ENCODE measurements around the gene RING1. TPM values are rescaled to one million over a fixed set of nuclear protein-coding genes. Genes with fewer than 3 reads are reported as not detected.

RING1 gene
- total and polyA plus RNA-seq, 2 experiments from 2014 or later, result 6.4 to 16.0 TPM

DNA sequence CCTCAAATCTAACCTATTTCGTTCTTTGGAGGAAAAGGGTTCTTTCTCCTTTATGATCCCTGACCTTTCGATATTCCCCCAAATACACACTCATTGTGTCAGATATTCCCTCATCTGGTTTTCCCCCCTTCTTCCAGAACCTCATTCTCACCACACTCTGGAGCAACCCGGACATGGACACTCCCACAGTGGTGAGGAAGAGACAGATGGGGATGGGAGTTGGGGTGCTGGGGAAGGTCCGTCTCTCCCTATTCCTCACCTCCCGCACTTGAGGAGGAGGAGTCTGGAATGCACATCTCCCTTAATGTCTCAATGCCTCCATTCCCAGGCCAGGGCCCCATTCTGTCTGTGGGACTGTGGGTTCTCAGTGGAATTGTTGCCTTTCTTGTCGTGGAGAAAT is 6.4 kb upstream of the RING1 start:
- ATAC-seq, result no peak
- Histone ChIP-seq H2AFZ (no peak overlapping the region), H3K27me3 (ENCODE audit: insufficient read depth) (peaks cover 20% of the 10 kb centered on the region), H3F3A (replicated peaks; ENCODE audit: low read depth) (peaks cover 37% of the 10 kb centered on the region), H3K4me2 (peak overlapping the region; percentile 98), H3K4me3 (peak overlapping the region; percentile 93), H3K4me1 (ENCODE audit: insufficient read depth) (peaks cover 25% of the 10 kb centered on the region), H3K79me2 (replicated peaks; ENCODE audit: insufficient read depth) (peaks cover 23% of the 10 kb centered on the region), H3K27ac (ENCODE audit: low read depth) (no peak overlapping the region), H3K9me2 (ENCODE audit: insufficient read depth) (no peaks in the 10 kb centered on the region), H4K20me1 (replicated peaks; ENCODE audit: insufficient read depth) (peaks cover 25% of the 10 kb centered on the region), H3K36me3 (ENCODE audit: insufficient read depth) (peaks cover 11% of the 10 kb centered on the region; the same call in 1 of the 2 replicates)
- H3K36me3 Mint-ChIP-seq (ENCODE audit: low read depth), result peaks cover 26% of the 10 kb centered on the region
- no peak for DNase-seq (ENCODE audit: low spot score)
- H3K4me1 Mint-ChIP-seq, result peaks cover 75% of the 10 kb centered on the region
- H3K27ac Mint-ChIP-seq, result no peak overlapping the region
- H3K9me3 Mint-ChIP-seq, result no peaks in the 10 kb centered on the region; the same call in 1 of the 3 replicates
- TF ChIP-seq POLR2AphosphoS5 (IDR thresholded peaks at IDR 0.05; ENCODE audit: low read depth) (no peak), EZH2 (IDR thresholded peaks at IDR 0.05; ENCODE audit: low read depth, unreplicated experiment) (no peak), ETS1 (IDR thresholded peaks at IDR 0.05) (no peak), CREB1 (CRISPR knock-in tag; IDR thresholded peaks at IDR 0.05; ENCODE audit: low read depth) (no peak), ZNF331 (CRISPR knock-in tag; IDR thresholded peaks at IDR 0.05; ENCODE audit: low read depth) (no peak), REST (IDR thresholded peaks at IDR 0.05; ENCODE audit: unreplicated experiment) (no peak), NANOG (IDR thresholded peaks at IDR 0.05; ENCODE audit: borderline replicate concordance) (no peak)
- TF ChIP-seq, protein P1, sequence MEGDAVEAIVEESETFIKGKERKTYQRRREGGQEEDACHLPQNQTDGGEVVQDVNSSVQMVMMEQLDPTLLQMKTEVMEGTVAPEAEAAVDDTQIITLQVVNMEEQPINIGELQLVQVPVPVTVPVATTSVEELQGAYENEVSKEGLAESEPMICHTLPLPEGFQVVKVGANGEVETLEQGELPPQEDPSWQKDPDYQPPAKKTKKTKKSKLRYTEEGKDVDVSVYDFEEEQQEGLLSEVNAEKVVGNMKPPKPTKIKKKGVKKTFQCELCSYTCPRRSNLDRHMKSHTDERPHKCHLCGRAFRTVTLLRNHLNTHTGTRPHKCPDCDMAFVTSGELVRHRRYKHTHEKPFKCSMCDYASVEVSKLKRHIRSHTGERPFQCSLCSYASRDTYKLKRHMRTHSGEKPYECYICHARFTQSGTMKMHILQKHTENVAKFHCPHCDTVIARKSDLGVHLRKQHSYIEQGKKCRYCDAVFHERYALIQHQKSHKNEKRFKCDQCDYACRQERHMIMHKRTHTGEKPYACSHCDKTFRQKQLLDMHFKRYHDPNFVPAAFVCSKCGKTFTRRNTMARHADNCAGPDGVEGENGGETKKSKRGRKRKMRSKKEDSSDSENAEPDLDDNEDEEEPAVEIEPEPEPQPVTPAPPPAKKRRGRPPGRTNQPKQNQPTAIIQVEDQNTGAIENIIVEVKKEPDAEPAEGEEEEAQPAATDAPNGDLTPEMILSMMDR (conservative IDR thresholded peaks at IDR 0.05; ENCODE audit: low read depth in 2 of 2), result no peak
- TF ChIP-seq, protein P2, sequence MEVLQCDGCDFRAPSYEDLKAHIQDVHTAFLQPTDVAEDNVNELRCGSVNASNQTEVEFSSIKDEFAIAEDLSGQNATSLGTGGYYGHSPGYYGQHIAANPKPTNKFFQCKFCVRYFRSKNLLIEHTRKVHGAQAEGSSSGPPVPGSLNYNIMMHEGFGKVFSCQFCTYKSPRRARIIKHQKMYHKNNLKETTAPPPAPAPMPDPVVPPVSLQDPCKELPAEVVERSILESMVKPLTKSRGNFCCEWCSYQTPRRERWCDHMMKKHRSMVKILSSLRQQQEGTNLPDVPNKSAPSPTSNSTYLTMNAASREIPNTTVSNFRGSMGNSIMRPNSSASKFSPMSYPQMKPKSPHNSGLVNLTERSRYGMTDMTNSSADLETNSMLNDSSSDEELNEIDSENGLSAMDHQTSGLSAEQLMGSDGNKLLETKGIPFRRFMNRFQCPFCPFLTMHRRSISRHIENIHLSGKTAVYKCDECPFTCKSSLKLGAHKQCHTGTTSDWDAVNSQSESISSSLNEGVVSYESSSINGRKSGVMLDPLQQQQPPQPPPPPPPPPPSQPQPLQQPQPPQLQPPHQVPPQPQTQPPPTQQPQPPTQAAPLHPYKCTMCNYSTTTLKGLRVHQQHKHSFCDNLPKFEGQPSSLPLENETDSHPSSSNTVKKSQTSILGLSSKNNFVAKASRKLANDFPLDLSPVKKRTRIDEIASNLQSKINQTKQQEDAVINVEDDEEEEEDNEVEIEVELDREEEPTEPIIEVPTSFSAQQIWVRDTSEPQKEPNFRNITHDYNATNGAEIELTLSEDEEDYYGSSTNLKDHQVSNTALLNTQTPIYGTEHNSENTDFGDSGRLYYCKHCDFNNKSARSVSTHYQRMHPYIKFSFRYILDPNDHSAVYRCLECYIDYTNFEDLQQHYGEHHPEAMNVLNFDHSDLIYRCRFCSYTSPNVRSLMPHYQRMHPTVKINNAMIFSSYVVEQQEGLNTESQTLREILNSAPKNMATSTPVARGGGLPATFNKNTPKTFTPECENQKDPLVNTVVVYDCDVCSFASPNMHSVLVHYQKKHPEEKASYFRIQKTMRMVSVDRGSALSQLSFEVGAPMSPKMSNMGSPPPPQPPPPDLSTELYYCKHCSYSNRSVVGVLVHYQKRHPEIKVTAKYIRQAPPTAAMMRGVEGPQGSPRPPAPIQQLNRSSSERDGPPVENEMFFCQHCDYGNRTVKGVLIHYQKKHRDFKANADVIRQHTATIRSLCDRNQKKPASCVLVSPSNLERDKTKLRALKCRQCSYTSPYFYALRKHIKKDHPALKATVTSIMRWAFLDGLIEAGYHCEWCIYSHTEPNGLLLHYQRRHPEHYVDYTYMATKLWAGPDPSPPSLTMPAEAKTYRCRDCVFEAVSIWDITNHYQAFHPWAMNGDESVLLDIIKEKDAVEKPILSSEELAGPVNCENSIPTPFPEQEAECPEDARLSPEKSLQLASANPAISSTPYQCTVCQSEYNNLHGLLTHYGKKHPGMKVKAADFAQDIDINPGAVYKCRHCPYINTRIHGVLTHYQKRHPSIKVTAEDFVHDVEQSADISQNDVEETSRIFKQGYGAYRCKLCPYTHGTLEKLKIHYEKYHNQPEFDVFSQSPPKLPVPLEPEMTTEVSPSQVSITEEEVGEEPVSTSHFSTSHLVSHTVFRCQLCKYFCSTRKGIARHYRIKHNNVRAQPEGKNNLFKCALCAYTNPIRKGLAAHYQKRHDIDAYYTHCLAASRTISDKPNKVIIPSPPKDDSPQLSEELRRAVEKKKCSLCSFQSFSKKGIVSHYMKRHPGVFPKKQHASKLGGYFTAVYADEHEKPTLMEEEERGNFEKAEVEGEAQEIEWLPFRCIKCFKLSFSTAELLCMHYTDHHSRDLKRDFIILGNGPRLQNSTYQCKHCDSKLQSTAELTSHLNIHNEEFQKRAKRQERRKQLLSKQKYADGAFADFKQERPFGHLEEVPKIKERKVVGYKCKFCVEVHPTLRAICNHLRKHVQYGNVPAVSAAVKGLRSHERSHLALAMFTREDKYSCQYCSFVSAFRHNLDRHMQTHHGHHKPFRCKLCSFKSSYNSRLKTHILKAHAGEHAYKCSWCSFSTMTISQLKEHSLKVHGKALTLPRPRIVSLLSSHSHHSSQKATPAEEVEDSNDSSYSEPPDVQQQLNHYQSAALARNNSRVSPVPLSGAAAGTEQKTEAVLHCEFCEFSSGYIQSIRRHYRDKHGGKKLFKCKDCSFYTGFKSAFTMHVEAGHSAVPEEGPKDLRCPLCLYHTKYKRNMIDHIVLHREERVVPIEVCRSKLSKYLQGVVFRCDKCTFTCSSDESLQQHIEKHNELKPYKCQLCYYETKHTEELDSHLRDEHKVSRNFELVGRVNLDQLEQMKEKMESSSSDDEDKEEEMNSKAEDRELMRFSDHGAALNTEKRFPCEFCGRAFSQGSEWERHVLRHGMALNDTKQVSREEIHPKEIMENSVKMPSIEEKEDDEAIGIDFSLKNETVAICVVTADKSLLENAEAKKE (CRISPR knock-in tag; IDR thresholded peaks at IDR 0.05), result no peak
- peak overlapping the region; percentile 100 for H3K4me3 Mint-ChIP-seq
- peaks cover 36% of the 10 kb centered on the region for H3K27me3 Mint-ChIP-seq (ENCODE audit: insufficient read depth, low read depth, poor library complexity)

Measured in GM23338 (cell line).